GM18508 (cell line): ENCODE results near the gene NF1.
"Not testable (repeated sequence)": the region's sequence is repeated elsewhere in the genome, so short reads cannot be mapped to it uniquely, and the experiment has no call there.

Experiments used
- ATAC-seq: cut with Tn5 transposase; IDR thresholded peaks from one replicate; pipeline ENCODE4 v1.9.1; 2021; ENCODE audit warnings: moderate number of reproducible peaks; ENCODE audit not compliant: insufficient read depth, unreplicated experiment

Gene NF1

GRCh38 chr17:31249835-31250141, 155.0 kb downstream of the NF1 start:
- no peak for ATAC-seq

- no peak for ATAC-seq
Measured at GRCh38 chr17:31250229-31250628, 155.5 kb downstream of the NF1 start.

- no peak for ATAC-seq
Measured at GRCh38 chr17:31251105-31251969, 156.6 kb downstream of the NF1 start.

- no peak for ATAC-seq
Measured at GRCh38 chr17:31251970-31252328, 157.2 kb downstream of the NF1 start.

- no peak for ATAC-seq
Measured at GRCh38 chr17:31252741-31253140, 158.0 kb downstream of the NF1 start.

GRCh38 chr17:31254654-31255053, 159.9 kb downstream of the NF1 start:
- ATAC-seq = no peak

GRCh38 chr17:31256936-31257335, 162.2 kb downstream of the NF1 start:
- ATAC-seq = no peak

- no peak for ATAC-seq
Measured at GRCh38 chr17:31260151-31260550, 165.4 kb downstream of the NF1 start.

GRCh38 chr17:31261601-31262000, 166.8 kb downstream of the NF1 start:
- ATAC-seq = no peak

GRCh38 chr17:31262923-31263322, 168.1 kb downstream of the NF1 start:
- ATAC-seq = not testable (repeated sequence)

GRCh38 chr17:31266042-31266441, 171.3 kb downstream of the NF1 start:
- no peak for ATAC-seq

- ATAC-seq = no peak
Measured at GRCh38 chr17:31269036-31269577, 174.3 kb downstream of the NF1 start.

GRCh38 chr17:31269578-31269983, 174.8 kb downstream of the NF1 start:
- ATAC-seq = no peak

GRCh38 chr17:31272236-31272635, 177.5 kb downstream of the NF1 start:
- ATAC-seq = no peak

GRCh38 chr17:31272803-31273202, 178.0 kb downstream of the NF1 start:
- no peak for ATAC-seq

- ATAC-seq = no peak
Measured at GRCh38 chr17:31273516-31273915, 178.7 kb downstream of the NF1 start.

GRCh38 chr17:31274252-31274651, 179.5 kb downstream of the NF1 start:
- ATAC-seq = no peak

- ATAC-seq = no peak
Measured at GRCh38 chr17:31275116-31275515, 180.3 kb downstream of the NF1 start.

GRCh38 chr17:31279401-31279800, 184.6 kb downstream of the NF1 start:
- no peak for ATAC-seq

- ATAC-seq = no peak
Measured at GRCh38 chr17:31281061-31281460, 186.3 kb downstream of the NF1 start.

GRCh38 chr17:31283841-31284240, 189.1 kb downstream of the NF1 start:
- ATAC-seq = no peak

GRCh38 chr17:31286587-31286986, 191.8 kb downstream of the NF1 start:
- no peak for ATAC-seq
